ENCODE data around the gene GAL.

Gene GAL

GRCh38 chr11:68663482-68664010, 20.8 kb upstream of the GAL start:
- Histone ChIP-seq H3K79me2 (ENCODE audit: control insufficient read depth, insufficient read depth, low read length, poor library complexity) (no peaks in the 10 kb centered on the region), H4K8ac (ENCODE audit: low read depth, low read length) (no peak overlapping the region), H2AK5ac (ENCODE audit: low read length) (no peak overlapping the region), H3K4me3 (ENCODE audit: low read depth, low read length) (peak overlapping the region; percentile 57), H3K27me3 (ENCODE audit: insufficient read depth, low read length) (no peaks in the 10 kb centered on the region), H3K23ac (ENCODE audit: low read length) (no peak overlapping the region), H4K12ac (ENCODE audit: low read depth, low read length) (no peak overlapping the region), H2BK12ac (ENCODE audit: low read length) (no peak overlapping the region), H3K36me3 (ENCODE audit: control insufficient read depth in 1 of 2, insufficient read depth in 2 of 2, low read length in 2 of 2) (no peaks in the 10 kb centered on the region), H3K9me3 (ENCODE audit: insufficient read depth, low read depth, low read length) (peaks cover 10% of the 10 kb centered on the region), H2BK120ac (ENCODE audit: insufficient read depth, low read length, poor library complexity) (no peak overlapping the region), H2AFZ (ENCODE audit: insufficient read depth, low read length, poor library complexity) (no peak overlapping the region), H3K4ac (ENCODE audit: low read depth, low read length) (no peak overlapping the region), H3K9ac (ENCODE audit: low read length) (no peak overlapping the region), H3K79me1 (ENCODE audit: low read length) (no peaks in the 10 kb centered on the region), H2BK5ac (ENCODE audit: low read depth, low read length, poor library complexity) (no peak overlapping the region), H4K91ac (ENCODE audit: low read depth, low read length) (no peak overlapping the region), H3K14ac (ENCODE audit: low read length) (no peak overlapping the region), H3K4me1 (ENCODE audit: control insufficient read depth in 1 of 2, insufficient read depth in 2 of 2, low read length in 2 of 2) (no peaks in the 10 kb centered on the region), H3K18ac (ENCODE audit: low read length) (no peak overlapping the region), H3K4me2 (ENCODE audit: low read length) (no peak overlapping the region), H3K27ac (ENCODE audit: low read depth, low read length) (no peak overlapping the region)
- WGBS (ENCODE audit: extremely low coverage, insufficient coverage, insufficient read length): no CpG with 5 or more reads among the region's 18 CpGs
- no peak for DNase-seq

- Histone ChIP-seq H4K8ac (ENCODE audit: low read depth, low read length) (no peak overlapping the region), H3K23ac (ENCODE audit: low read length) (no peak overlapping the region), H2BK5ac (ENCODE audit: low read depth, low read length, poor library complexity) (no peak overlapping the region), H3K9ac (ENCODE audit: low read length) (no peak overlapping the region), H3K27ac (ENCODE audit: low read depth, low read length) (no peak overlapping the region), H3K4ac (ENCODE audit: low read depth, low read length) (no peak overlapping the region), H3K18ac (ENCODE audit: low read length) (no peak overlapping the region), H2BK12ac (ENCODE audit: low read length) (no peak overlapping the region), H2AFZ (ENCODE audit: insufficient read depth, low read length, poor library complexity) (no peak overlapping the region), H3K4me3 (ENCODE audit: low read depth, low read length) (no peak overlapping the region), H3K79me2 (ENCODE audit: control insufficient read depth, insufficient read depth, low read length, poor library complexity) (no peaks in the 10 kb centered on the region), H3K4me2 (ENCODE audit: low read length) (no peak overlapping the region), H3K36me3 (ENCODE audit: control insufficient read depth in 1 of 2, insufficient read depth in 2 of 2, low read length in 2 of 2) (no peaks in the 10 kb centered on the region), H3K9me3 (ENCODE audit: insufficient read depth, low read depth, low read length) (peaks cover 10% of the 10 kb centered on the region), H3K14ac (ENCODE audit: low read length) (no peak overlapping the region), H3K27me3 (ENCODE audit: insufficient read depth, low read length) (no peaks in the 10 kb centered on the region), H2AK5ac (ENCODE audit: low read length) (no peak overlapping the region), H2BK120ac (ENCODE audit: insufficient read depth, low read length, poor library complexity) (no peak overlapping the region), H4K12ac (ENCODE audit: low read depth, low read length) (no peak overlapping the region), H4K91ac (ENCODE audit: low read depth, low read length) (no peak overlapping the region), H3K4me1 (ENCODE audit: control insufficient read depth in 1 of 2, insufficient read depth in 2 of 2, low read length in 2 of 2) (no peaks in the 10 kb centered on the region), H3K79me1 (ENCODE audit: low read length) (no peaks in the 10 kb centered on the region)
- WGBS (ENCODE audit: extremely low coverage, insufficient coverage, insufficient read length): no CpG with 5 or more reads among the region's 9 CpGs
- no peak for DNase-seq
Measured at GRCh38 chr11:68664141-68664540, 20.2 kb upstream of the GAL start.

- WGBS (ENCODE audit: extremely low coverage, insufficient coverage, insufficient read length): no CpG with 5 or more reads among the region's 7 CpGs
- H2BK5ac ChIP-seq (ENCODE audit: low read depth, low read length, poor library complexity): no peak overlapping the region
- no peak overlapping the region for H2AFZ ChIP-seq (ENCODE audit: insufficient read depth, low read length, poor library complexity)
- no peak overlapping the region for H3K14ac ChIP-seq (ENCODE audit: low read length)
- peaks cover 10% of the 10 kb centered on the region for H3K9me3 ChIP-seq (ENCODE audit: insufficient read depth, low read depth, low read length)
- no peak overlapping the region for H2BK120ac ChIP-seq (ENCODE audit: insufficient read depth, low read length, poor library complexity)
- no peaks in the 10 kb centered on the region for H3K36me3 ChIP-seq (ENCODE audit: control insufficient read depth in 1 of 2, insufficient read depth in 2 of 2, low read length in 2 of 2)
- no peak overlapping the region for H4K8ac ChIP-seq (ENCODE audit: low read depth, low read length)
- no peak overlapping the region for H4K12ac ChIP-seq (ENCODE audit: low read depth, low read length)
- H3K4me1 ChIP-seq (ENCODE audit: control insufficient read depth in 1 of 2, insufficient read depth in 2 of 2, low read length in 2 of 2): no peaks in the 10 kb centered on the region
- no peak overlapping the region for H2BK12ac ChIP-seq (ENCODE audit: low read length)
- H3K27ac ChIP-seq (ENCODE audit: low read depth, low read length): no peak overlapping the region
- H3K79me1 ChIP-seq (ENCODE audit: low read length): no peaks in the 10 kb centered on the region
- H4K91ac ChIP-seq (ENCODE audit: low read depth, low read length): no peak overlapping the region
- H2AK5ac ChIP-seq (ENCODE audit: low read length): no peak overlapping the region
- no peak overlapping the region for H3K4ac ChIP-seq (ENCODE audit: low read depth, low read length)
- H3K9ac ChIP-seq (ENCODE audit: low read length): no peak overlapping the region
- no peak overlapping the region for H3K4me2 ChIP-seq (ENCODE audit: low read length)
- no peaks in the 10 kb centered on the region for H3K27me3 ChIP-seq (ENCODE audit: insufficient read depth, low read length)
- no peak for DNase-seq
- H3K79me2 ChIP-seq (ENCODE audit: control insufficient read depth, insufficient read depth, low read length, poor library complexity): no peaks in the 10 kb centered on the region
- no peak overlapping the region for H3K4me3 ChIP-seq (ENCODE audit: low read depth, low read length)
- no peak overlapping the region for H3K18ac ChIP-seq (ENCODE audit: low read length)
- H3K23ac ChIP-seq (ENCODE audit: low read length): no peak overlapping the region
Measured at GRCh38 chr11:68664906-68665305, 19.4 kb upstream of the GAL start.

GRCh38 chr11:68665436-68665835, 18.9 kb upstream of the GAL start:
- no peak overlapping the region for H2BK120ac ChIP-seq (ENCODE audit: insufficient read depth, low read length, poor library complexity)
- H2BK12ac ChIP-seq (ENCODE audit: low read length): no peak overlapping the region
- H3K79me2 ChIP-seq (ENCODE audit: control insufficient read depth, insufficient read depth, low read length, poor library complexity): no peaks in the 10 kb centered on the region
- H2AK5ac ChIP-seq (ENCODE audit: low read length): no peak overlapping the region
- no peaks in the 10 kb centered on the region for H3K36me3 ChIP-seq (ENCODE audit: control insufficient read depth in 1 of 2, insufficient read depth in 2 of 2, low read length in 2 of 2)
- no peak overlapping the region for H2AFZ ChIP-seq (ENCODE audit: insufficient read depth, low read length, poor library complexity)
- no peak overlapping the region for H2BK5ac ChIP-seq (ENCODE audit: low read depth, low read length, poor library complexity)
- no peak overlapping the region for H3K23ac ChIP-seq (ENCODE audit: low read length)
- H3K14ac ChIP-seq (ENCODE audit: low read length): no peak overlapping the region
- no CpG with 5 or more reads among the region's 16 CpGs for WGBS (ENCODE audit: extremely low coverage, insufficient coverage, insufficient read length)
- H3K27ac ChIP-seq (ENCODE audit: low read depth, low read length): no peak overlapping the region
- H3K4ac ChIP-seq (ENCODE audit: low read depth, low read length): no peak overlapping the region
- no peak overlapping the region for H3K18ac ChIP-seq (ENCODE audit: low read length)
- no peak for DNase-seq
- H3K4me1 ChIP-seq (ENCODE audit: control insufficient read depth in 1 of 2, insufficient read depth in 2 of 2, low read length in 2 of 2): no peaks in the 10 kb centered on the region
- no peak overlapping the region for H4K12ac ChIP-seq (ENCODE audit: low read depth, low read length)
- no peaks in the 10 kb centered on the region for H3K79me1 ChIP-seq (ENCODE audit: low read length)
- H3K9me3 ChIP-seq (ENCODE audit: insufficient read depth, low read depth, low read length): peaks cover 10% of the 10 kb centered on the region
- H4K8ac ChIP-seq (ENCODE audit: low read depth, low read length): no peak overlapping the region
- no peak overlapping the region for H3K9ac ChIP-seq (ENCODE audit: low read length)
- no peak overlapping the region for H3K4me2 ChIP-seq (ENCODE audit: low read length)
- H3K27me3 ChIP-seq (ENCODE audit: insufficient read depth, low read length): no peaks in the 10 kb centered on the region
- H4K91ac ChIP-seq (ENCODE audit: low read depth, low read length): no peak overlapping the region
- no peak overlapping the region for H3K4me3 ChIP-seq (ENCODE audit: low read depth, low read length)
